Forelimb muscle (tissue), 1 donor: Measurements from ENCODE around the gene TRAPPC12. TPM values are rescaled to one million over a fixed set of nuclear protein-coding genes. Genes with fewer than 3 reads are reported as not detected.
"Not testable (repeated sequence)": the region's sequence is repeated elsewhere in the genome, so short reads cannot be mapped to it uniquely, and the experiment has no call there.

Source experiments
- DNase-seq: peaks from one replicate; pipeline ENCODE4 v3.0.0-alpha.2; 2013; ENCODE audit warnings: low read depth
- polyA plus RNA-seq: library from polyadenylated mRNA; unstranded; fragments of 120-200 nt; gene quantifications from one replicate; pipeline ENCODE4 v1.2.1, GENCODE V29; 2013; ENCODE audit not compliant: insufficient read length

Gene TRAPPC12
- polyA plus RNA-seq, 1 donor: 68.5 TPM

- DNase-seq: not testable (repeated sequence)
Observed at GRCh38 chr2:3454005-3454404, 74.5 kb downstream of the TRAPPC12 start.

GRCh38 chr2:3454802-3455201 lies 75.3 kb downstream of the TRAPPC12 start:
- DNase-seq: no peak

- no peak for DNase-seq
Observed at GRCh38 chr2:3456125-3456524, 76.6 kb downstream of the TRAPPC12 start.

- DNase-seq: no peak
Observed at GRCh38 chr2:3457524-3458395, 78.3 kb downstream of the TRAPPC12 start.

- DNase-seq: no peak
Observed at GRCh38 chr2:3458396-3459184, 79.1 kb downstream of the TRAPPC12 start.

- DNase-seq: no peak
Observed at GRCh38 chr2:3459185-3460015, 79.9 kb downstream of the TRAPPC12 start.

- no peak for DNase-seq
Observed at GRCh38 chr2:3460156-3460555, 80.7 kb downstream of the TRAPPC12 start.

- no peak for DNase-seq
Observed at GRCh38 chr2:3460831-3461800, 81.6 kb downstream of the TRAPPC12 start.

- DNase-seq: no peak
Observed at GRCh38 chr2:3461801-3462492, 82.5 kb downstream of the TRAPPC12 start.

- DNase-seq: no peak
Observed at GRCh38 chr2:3462493-3463104, 83.1 kb downstream of the TRAPPC12 start.

GRCh38 chr2:3463186-3463835 lies 83.8 kb downstream of the TRAPPC12 start:
- DNase-seq: no peak

GRCh38 chr2:3463944-3464343 lies 84.5 kb downstream of the TRAPPC12 start:
- DNase-seq: no peak

- DNase-seq: no peak
Observed at GRCh38 chr2:3464401-3465005, 85.0 kb downstream of the TRAPPC12 start.

- DNase-seq: no peak
Observed at GRCh38 chr2:3465328-3465727, 85.8 kb downstream of the TRAPPC12 start.

- no peak for DNase-seq
Observed at GRCh38 chr2:3465844-3466481, 86.5 kb downstream of the TRAPPC12 start.

GRCh38 chr2:3466482-3466863 lies 87.0 kb downstream of the TRAPPC12 start:
- DNase-seq: no peak

- no peak for DNase-seq
Observed at GRCh38 chr2:3466966-3467365, 87.5 kb downstream of the TRAPPC12 start.

- no peak for DNase-seq
Observed at GRCh38 chr2:3467654-3468053, 88.2 kb downstream of the TRAPPC12 start.
